GM19397 (cell line): ENCODE results near the gene AFF3.
"Not testable (repeated sequence)": the region's sequence is repeated elsewhere in the genome, so short reads cannot be mapped to it uniquely, and the experiment has no call there.

ENCODE experiments used
- ATAC-seq: cut with Tn5 transposase; IDR thresholded peaks from one replicate; pipeline ENCODE4 v1.9.1; 2021; ENCODE audit warnings: mild to moderate bottlenecking, moderate library complexity; ENCODE audit not compliant: unreplicated experiment

Gene AFF3

DNA sequence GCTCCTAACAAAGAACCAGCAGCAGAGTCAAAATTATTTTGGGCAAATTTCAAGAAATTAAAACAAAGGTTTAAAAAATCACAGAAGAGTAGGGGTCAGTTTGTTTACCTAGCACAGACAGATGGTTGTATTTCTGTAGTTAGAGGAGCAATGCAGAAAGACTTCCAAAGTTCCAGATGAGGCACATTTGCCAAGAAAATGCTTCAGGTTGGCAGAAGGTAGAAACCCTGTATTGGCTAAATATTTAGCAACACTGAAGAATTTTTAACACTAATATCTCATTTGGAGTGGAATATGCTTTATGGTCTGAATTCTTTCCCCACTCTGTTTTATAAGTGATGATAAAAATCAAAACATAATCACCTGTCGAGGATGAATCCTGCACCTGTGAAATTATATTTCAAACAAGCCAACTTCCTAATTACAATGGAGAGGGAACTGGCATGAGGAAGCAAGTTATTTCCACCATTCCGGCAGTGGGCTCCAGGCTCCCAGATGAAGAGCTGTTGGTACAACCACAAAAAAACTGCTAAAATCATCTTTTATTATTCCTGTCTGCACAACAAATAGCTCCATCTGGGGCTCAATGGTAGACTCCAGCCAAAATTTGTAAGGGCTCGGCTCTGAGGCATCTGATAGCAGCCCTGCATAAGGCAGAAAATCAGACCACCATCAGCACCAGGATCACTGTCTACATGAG lies 366.0 kb downstream of the AFF3 start:
- no peak for ATAC-seq

GRCh38 chr2:99775585-99775984 lies 366.8 kb downstream of the AFF3 start:
- no peak for ATAC-seq

DNA sequence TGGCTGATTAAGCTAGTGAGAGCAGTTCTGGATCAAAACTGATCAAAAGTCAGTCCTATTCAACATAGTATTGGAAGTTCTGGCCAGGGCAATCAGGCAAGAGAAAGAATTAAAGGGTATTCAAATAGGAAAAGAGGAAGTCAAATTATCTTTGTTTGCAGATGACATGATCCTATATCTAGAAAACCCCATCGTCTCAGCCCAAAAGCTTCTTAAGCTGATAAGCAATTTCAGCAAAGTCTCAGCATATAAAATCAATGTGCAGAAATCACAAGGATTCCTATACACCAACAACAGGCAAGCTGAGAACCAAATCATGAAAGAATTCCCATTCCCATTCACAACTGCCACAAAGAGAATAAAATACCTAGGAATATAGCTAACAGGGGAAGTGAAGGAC lies 368.7 kb downstream of the AFF3 start:
- not testable (repeated sequence) for ATAC-seq

- ATAC-seq, result no peak
Observed at GRCh38 chr2:99772591-99773331, 369.6 kb downstream of the AFF3 start.

GRCh38 chr2:99771681-99772333 lies 370.6 kb downstream of the AFF3 start:
- ATAC-seq, result no peak

DNA sequence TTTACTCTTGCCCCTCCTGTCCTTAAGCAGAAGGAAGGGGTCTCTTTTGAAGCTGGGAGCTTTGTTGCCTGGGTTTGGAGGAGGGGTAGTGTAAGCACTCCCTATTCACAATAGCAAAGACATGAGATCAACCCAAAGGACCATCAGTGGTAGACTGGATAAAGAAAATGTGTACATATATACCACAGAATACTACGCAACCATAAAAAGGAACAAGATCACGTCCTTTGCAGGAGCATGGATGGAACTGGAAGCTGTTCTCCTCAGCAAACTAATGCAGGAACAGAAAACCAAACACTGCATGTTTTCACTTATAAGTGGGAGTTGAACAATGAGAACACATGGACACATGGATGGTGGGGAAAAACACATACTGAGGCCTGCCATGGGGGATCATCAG lies 371.5 kb downstream of the AFF3 start:
- ATAC-seq, result no peak

DNA sequence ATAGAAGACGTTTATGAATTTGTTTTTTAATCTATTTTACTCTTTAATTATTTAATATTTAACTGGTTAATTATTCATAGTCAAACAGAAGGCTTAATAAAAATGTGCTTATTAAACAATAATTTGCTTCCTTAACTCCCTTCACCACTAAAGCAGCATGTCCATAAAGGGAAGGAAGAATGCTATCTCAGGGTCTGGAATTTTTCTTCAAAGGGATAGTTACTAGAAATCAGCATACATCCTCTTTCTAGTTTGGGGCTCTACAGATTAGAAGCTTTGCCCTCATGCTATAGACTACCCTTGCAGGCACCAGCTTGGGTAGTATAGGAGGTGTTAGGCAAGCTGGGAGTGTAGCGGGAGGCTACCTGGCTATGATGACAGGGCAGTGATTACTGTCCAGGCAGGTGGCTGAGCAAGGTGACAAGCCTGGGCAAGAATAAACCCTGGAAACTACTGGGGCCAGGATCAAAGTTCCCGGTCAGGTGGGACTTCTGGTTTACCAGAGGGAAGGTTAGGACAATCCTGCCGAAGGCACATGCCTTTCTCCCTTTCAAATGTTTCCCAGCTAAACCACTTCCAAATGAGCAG lies 376.6 kb downstream of the AFF3 start:
- ATAC-seq, result no peak

DNA sequence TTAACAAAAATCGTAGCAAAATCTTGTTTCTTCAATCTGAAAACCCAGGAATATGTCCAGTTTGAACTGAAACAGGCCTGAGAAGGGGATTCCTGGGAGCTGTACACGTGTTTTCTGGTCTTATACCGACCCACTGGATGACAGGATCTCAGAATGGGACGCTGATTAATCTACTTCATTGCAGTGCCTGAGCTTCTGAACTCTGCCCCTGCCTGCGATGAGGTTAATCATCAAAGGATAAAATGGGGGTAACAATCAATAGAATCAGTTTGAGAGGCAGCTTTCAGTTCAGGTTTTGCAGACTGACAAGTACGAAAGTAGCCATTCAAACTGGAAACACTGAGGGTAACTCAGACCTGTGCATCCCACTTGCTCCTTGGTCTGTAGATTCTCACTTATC lies 378.6 kb downstream of the AFF3 start:
- ATAC-seq, result no peak

DNA sequence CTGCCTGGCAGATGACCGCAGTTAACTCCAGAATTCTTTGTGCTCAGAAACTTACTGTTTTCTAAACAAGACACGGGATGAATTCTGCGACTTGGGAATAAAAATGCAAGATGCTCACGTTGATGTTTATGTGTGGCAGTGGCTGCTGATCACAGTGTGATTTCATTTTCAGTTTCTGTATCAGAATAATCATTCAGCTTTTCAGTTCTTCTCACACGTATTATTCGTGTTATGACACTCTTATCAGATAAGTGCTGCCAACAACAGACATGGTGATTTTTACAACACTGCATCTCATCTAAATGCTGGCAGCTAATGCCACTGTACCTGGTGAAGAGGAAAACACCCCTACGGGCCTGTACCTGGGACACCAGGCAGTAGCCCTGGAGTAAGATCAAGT lies 379.7 kb downstream of the AFF3 start:
- no peak for ATAC-seq

DNA sequence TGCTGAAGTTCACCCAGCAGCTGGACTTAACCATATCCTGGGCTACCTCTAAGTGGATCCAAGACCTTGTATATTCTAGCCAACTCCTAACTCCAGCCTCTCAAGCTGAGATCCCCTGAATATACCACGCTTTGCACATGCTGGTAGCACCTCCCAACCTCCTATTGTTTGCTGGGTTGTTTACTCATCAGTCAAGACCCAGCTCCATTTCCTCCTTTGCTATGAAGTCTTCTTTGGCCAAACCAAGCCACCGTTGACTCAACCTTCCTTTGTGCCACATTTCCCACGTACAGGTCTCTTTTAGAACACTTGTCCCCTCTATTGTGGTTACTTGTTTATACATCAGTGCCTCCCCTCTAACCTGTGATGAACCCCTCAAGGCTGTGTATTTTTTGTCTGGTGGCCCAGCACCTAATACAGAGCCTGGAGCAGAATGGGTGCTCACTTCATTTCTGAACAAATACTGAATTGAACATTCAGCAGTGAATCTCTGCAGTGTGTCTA lies 384.7 kb downstream of the AFF3 start:
- no peak for ATAC-seq

DNA sequence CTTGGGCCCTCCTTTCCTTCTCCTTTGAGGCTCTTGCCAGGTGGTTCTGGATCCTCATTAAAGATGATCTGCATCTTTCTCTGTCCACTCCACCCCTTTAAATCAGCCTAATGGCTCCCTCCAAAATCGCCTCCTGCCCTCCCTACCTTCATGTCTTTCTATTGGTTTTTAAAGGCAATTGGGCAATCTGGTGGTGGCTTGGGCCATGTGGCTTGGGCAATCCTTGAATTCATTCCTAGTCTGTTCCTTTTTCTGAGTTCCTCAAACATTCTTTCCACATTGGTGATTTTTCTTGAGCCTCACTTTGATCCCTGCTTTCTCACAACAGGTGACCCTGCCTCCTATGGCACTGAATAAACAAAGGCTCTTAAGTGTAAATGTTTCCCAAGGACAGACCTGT lies 386.3 kb downstream of the AFF3 start:
- no peak for ATAC-seq

DNA sequence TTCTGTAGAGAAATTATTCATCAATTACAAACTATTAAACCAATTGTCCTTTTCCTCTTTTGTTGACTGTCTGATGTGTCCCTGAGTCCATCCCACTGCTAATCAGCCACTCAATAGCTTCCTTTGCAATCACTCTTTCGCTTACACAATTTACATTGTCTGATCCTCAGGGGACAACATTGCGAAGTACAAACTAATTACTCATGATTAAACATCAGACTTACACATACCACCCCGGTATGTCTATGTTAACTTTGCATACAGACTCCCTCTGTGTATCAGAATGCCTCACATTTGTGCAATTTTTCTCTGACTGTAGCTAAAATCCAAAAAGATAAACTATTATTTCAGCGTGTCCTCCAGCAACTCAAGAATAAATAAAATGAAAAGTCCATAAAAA lies 388.2 kb downstream of the AFF3 start:
- no peak for ATAC-seq

DNA sequence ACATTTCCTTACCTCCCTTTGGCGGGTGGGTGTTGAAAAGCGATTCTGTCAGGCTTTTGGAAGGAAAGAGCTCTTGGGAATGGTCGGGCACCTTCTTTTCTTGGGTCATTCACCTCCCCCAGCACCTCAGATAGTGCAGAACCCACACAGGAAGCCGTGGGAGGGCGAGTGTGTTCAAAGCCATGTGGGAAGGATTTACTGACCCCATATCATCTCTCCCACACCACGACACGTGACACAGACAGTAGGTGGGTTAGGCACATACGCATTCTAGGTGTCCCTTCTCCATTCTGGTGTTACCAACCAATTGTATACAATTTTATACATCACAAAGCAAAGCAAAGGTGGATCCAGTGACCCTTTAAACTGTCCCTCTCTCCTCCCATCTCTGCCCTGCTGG lies 388.9 kb downstream of the AFF3 start:
- ATAC-seq, result no peak

DNA sequence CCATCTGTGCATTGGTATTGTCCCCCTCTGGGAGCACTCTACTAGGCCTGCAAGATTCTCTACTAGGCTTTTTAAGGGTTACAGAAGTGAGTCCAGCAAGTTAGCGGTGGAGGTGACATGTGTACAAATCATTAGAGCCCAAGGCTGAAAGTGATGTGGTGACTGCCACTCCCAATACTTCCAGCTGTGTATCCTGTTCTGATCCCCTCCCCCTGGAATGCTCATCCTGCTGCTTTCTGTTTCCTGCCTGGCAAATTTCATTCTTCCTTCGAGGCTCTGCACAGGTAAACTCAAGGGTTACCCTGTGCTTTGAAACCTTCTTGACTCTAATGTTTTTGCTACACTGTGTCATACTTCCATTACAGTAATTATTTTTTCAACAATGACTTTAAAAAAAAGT lies 394.0 kb downstream of the AFF3 start:
- ATAC-seq, result no peak

- no peak for ATAC-seq
Observed at GRCh38 chr2:99747842-99748241, 394.5 kb downstream of the AFF3 start.

- no peak for ATAC-seq
Observed at GRCh38 chr2:99743146-99743545, 399.2 kb downstream of the AFF3 start.

GRCh38 chr2:99737537-99737936 lies 404.9 kb downstream of the AFF3 start:
- ATAC-seq, result no peak

GRCh38 chr2:99735753-99736152 lies 406.6 kb downstream of the AFF3 start:
- no peak for ATAC-seq

GRCh38 chr2:99735314-99735713 lies 407.1 kb downstream of the AFF3 start:
- ATAC-seq, result not testable (repeated sequence)

DNA sequence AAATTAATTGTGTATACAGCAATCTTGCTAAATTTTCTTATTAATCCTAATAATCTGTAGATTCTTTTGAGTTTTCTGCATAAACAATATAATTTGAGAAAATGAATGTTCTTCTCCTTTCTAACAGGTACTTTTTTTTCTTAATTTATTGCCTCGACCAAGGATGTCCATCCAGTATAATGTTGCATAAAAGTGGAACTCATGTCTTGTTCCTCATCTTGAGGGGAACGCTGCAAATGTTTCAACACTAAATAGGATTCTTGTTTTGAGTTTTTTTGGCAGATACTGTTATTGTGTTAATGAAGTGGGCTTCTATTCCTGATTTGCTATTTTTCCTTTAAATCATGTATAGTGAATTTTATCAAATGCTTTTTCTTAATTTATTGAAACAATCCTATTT lies 408.2 kb downstream of the AFF3 start:
- no peak for ATAC-seq
